Thyroid gland (tissue), 4 donors: ENCODE data around the gene NPIPA3.
"Not testable (repeated sequence)": the region's sequence is repeated elsewhere in the genome, so short reads cannot be mapped to it uniquely, and the experiment has no call there.

Experiments used
- CTCF ChIP-seq, 6 experiments: fragments of 200-600 bp in 3 of 6; fragments of 450-650 bp in 3 of 6; sonication (generic) in 3 of 6; IDR thresholded peaks; one replicate each; pipeline ENCODE4 v1.5.1; 2016 to 2019; ENCODE audit warnings: antibody characterized with exemption in 6 of 6, mild to moderate bottlenecking in 2 of 6, inconsistent platforms in 1 of 6, moderate library complexity in 1 of 6
- POLR2A ChIP-seq, 2 donors: fragments of 450-650 bp; IDR thresholded peaks; one replicate each; pipeline ENCODE4 v1.6.1; 2017; ENCODE audit warnings: antibody characterized with exemption in 2 of 2, mild to moderate bottlenecking in 2 of 2, moderate library complexity in 1 of 2

GRCh38 chr16:14685870-14686793, 17.1 kb upstream of the NPIPA3 start:
- TF ChIP-seq CTCF, POLR2A (IDR thresholded peaks at IDR 0.05): not testable (repeated sequence)
